ENCODE measurements around the gene TSPAN4. TPM values are rescaled to one million over a fixed set of nuclear protein-coding genes. Genes with fewer than 3 reads are reported as not detected.
A peak's percentile ranks its signal among the peaks of the same experiment; 100 is the strongest.

The TSPAN4 gene
- total RNA-seq, 1 donor from 2014 or later: 40.5 TPM

DNA sequence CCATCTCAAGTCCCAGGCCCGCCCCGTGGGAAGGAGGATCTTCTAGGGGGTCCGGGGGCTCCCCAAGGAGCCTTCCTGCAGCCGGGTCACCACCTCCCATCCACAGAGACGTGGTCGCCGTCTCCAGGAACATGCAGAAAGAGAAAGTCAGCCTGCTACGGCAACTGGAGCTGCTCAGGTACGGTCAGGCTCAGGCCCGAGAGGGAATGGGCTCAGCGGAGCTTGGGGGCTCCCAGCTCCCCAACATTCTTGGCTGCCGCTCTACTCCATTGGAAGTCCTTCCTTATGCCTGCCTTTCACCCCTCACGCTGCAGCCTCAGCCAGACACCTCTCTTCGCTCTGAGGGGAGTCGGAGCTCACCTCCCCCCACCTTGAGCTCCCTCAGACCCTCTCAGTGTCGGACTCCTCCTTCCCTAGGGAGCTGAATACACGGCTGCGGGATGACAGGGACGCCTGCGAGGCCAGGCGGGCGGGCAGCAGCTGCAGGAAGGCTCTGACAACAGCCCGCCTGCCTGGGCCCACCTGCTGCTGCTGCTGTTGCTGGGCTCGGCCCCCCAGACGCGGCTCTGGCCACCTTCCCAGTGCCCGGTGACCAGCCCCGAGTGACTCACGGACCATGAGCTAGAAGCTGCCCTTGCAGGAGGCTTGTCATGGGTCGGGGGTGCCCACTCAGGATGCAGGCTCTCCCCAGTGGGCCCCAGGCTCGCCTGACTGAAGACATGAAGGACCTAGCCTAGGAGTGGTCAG, 11.4 kb upstream of the TSPAN4 start:
- DNase-seq (no peak), ATAC-seq (no peak)
- intact Hi-C loops (cut with micrococcal nuclease): no loop called here

- no peak for DNase-seq
- intact Hi-C loops (cut with micrococcal nuclease): no loop called here
- ATAC-seq: no peak
Observed at GRCh38 chr11:831961-832528, 10.6 kb upstream of the TSPAN4 start.

DNA sequence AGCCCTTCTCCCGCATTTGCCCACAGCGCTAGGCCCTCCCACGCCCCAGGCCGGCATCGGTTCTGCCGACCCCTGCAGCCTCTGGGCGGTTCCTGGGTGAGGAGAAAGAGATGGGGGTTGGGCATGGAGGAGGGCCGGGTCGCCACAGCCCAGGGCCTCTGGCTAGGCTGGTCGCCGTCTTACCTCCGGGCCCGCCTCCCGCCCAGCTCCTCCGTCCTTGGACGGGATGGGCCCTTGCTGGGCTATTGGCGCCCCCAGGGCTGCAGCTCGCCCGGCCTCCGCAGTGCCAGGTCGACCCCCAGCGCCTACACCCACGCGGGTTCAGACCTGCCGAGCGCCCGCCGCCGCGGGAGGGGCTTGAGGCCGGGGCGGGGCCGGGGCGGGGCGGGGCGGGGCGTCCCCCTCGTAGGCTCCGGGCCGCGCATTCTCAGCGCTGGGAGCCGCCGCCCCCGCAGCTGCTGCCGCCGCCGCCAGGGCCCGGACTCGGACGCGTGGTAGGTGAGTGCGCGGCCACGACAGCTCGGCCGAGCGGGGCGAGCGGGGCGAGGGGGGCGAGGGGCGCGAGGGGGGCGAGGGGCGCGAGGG, 10.0 kb upstream of the TSPAN4 start, which contains the start of gene CD151:
Gene CD151, plus strand, starts transcription at position 424 of the 585 bp plus-strand sequence. CDS start 3,118 bp downstream, outside the sequence.
- DNase-seq (peak; percentile 75), ATAC-seq (peak; percentile 38)
- intact Hi-C loops (cut with micrococcal nuclease): no loop called here

DNA sequence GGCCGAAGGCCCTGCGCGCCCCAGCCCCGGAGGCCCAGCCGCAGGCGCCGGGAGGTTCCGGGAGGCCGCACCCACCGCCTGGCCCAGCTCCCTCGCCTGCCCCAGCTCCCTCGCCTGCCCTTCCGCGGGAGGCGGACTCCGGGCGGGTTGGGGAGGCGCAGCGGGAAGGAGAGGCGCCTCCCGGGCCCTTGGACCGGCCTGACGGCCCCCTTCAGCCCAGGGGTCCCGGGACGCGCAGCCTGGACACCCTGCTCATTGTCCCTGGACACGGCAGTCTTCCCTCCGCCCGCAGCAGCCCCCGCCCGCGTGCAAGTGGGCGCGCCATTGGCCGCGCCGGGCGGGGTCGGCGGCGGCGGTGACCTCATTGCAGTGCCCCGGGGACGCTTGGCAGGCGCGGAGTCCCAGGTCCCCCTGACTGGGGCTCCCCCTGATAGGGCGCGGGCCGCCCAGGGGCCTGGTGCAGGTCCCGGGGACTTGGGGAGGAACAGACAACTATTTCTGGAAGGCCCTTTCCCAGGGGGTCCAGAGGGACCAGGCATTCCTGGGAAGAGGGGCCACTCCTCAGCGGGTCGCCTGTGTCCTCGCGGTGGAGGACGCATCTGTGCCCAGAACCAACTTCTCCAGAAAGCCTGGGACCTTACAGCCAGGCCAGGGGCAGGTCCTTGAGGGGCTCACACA, 9.4 kb upstream of the TSPAN4 start:
- peak; percentile 81 for DNase-seq
- intact Hi-C loops (cut with micrococcal nuclease): no loop called here
- peak; percentile 21 for ATAC-seq

DNA sequence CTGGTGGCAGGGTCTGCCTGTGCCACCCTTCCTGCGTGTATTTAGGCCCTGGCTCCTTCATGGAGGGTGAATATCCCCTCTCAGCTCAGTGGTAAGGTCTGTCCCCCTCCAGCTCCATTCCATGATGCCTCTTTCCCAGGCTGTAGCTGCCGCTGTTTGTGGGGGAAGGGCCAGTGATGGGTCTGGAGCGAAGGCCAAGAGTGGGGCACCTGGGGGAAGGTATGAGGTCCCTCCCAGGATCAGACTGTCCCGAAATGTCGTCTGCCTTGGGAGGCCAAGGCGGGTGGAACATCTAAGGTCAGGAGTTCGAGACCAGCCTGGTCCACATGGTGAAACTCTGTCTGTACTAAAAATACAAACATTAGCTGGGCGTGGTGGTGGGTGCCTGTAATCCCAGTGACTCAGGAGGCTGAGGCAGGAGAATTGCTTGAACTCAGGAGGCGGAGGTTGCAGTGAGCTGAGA, 8.8 kb upstream of the TSPAN4 start:
- intact Hi-C loops (cut with micrococcal nuclease): no loop called here
- ATAC-seq (no peak), DNase-seq (no peak)

DNA sequence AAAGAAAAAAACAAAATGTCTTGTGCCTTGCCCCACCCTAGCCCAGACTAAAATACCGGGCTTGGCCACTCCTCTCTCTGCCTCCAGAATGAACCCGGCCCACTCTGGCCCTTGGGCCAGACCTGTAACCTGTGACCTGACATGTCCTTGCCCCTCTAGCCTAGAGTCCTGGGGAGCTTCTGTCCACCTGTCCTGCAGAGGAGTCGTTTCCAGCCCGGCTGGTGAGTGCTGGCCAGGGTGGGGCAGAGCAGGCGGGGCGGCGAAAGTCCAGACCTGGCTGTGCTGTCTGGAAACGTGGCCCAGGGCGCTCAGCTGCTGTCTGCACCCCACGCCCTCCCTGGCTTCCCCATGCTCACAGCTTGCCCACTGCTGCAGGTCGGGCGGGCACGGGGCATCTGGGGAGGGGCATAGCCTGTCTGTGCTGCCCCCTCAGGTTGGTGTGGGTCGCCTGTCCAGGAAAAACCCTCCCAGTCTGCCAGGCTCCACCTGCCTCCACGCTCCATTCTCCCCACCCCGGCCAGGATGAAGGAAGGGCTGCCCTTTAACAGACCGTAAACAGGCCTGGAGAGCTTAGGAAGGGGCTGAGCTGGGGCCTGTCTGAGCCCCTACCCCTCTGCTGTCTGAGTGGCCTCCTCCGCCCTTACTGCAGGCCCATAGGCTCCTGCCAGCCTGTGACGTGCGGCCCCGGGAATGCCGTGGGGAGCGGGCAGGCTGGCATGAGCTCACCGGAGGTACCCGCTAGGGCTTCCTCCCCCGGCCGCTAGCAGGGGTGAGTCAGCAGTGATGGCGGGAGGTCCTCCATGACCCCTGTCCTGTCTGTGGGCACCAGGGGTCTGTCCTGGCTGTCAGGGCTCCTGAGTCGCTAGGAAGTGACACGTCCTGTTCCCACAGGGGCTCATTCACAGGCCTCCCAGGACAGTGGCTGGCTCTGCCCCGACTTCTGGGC, 8.0 kb upstream of the TSPAN4 start:
- DNase-seq: peak; percentile 89
- intact Hi-C loops (cut with micrococcal nuclease): no loop called here
- ATAC-seq: peak; percentile 62

DNA sequence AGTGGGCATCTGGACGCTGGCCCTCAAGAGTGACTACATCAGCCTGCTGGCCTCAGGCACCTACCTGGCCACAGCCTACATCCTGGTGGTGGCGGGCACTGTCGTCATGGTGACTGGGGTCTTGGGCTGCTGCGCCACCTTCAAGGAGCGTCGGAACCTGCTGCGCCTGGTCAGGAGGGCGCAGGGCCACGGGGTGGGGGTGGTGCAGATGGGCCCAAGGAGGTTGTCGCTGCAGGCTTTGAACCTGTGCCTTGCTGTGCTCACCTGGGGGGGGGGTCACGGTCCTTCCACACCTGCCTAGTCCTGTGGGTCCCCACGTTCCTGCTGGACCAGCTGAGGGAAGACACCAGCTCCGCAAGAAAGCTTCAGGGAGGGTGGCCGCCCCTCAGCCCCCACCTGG, 6.4 kb upstream of the TSPAN4 start:
- no peak for DNase-seq
- ATAC-seq: no peak
- intact Hi-C loops (cut with micrococcal nuclease): no loop called here

- DNase-seq: no peak
- intact Hi-C loops (cut with micrococcal nuclease): no loop called here
- ATAC-seq: no peak
Observed at GRCh38 chr11:836700-837099, 6.0 kb upstream of the TSPAN4 start.

DNA sequence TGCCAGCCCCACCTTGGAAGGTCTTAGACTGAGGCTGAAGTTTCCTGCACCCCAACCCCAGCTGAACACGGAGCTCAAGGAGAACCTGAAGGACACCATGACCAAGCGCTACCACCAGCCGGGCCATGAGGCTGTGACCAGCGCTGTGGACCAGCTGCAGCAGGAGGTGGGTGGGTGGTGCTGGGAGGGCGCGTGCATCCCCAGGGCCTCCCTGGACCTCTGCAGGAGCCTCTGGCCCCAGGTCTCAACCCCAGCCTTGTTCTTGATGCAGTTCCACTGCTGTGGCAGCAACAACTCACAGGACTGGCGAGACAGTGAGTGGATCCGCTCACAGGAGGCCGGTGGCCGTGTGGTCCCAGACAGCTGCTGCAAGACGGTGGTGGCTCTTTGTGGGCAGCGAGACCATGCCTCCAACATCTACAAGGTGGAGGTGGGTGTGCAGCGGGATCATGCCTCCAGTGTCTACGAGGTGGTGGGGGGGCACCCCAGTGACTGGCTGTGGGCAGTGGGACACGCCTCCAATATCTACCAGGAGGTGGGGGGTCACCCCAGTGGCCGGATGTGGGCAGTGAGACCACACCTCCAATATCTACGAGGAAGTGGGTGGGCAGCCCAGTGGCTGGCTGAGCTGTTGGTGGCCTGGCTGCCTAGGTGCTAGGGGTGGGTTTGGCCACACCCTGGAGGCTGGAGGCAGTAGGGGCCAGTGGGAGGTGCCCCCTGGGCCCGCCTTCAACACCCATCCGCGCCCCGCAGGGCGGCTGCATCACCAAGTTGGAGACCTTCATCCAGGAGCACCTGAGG, 5.3 kb upstream of the TSPAN4 start:
- DNase-seq (no peak), ATAC-seq (no peak)
- intact Hi-C loops (cut with micrococcal nuclease): no loop called here

DNA sequence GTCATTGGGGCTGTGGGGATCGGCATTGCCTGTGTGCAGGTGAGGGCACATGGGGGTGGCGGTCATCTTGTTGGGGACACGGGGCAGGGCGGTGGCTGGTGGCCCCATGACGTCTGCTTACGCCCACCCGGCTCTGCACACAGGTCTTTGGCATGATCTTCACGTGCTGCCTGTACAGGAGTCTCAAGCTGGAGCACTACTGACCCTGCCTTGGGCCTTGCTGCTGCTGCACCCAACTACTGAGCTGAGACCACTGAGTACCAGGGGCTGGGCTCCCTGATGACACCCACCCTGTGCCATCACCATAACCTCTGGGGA, 4.7 kb upstream of the TSPAN4 start:
- DNase-seq (no peak), ATAC-seq (no peak)
- intact Hi-C loops (cut with micrococcal nuclease): no loop called here

DNA sequence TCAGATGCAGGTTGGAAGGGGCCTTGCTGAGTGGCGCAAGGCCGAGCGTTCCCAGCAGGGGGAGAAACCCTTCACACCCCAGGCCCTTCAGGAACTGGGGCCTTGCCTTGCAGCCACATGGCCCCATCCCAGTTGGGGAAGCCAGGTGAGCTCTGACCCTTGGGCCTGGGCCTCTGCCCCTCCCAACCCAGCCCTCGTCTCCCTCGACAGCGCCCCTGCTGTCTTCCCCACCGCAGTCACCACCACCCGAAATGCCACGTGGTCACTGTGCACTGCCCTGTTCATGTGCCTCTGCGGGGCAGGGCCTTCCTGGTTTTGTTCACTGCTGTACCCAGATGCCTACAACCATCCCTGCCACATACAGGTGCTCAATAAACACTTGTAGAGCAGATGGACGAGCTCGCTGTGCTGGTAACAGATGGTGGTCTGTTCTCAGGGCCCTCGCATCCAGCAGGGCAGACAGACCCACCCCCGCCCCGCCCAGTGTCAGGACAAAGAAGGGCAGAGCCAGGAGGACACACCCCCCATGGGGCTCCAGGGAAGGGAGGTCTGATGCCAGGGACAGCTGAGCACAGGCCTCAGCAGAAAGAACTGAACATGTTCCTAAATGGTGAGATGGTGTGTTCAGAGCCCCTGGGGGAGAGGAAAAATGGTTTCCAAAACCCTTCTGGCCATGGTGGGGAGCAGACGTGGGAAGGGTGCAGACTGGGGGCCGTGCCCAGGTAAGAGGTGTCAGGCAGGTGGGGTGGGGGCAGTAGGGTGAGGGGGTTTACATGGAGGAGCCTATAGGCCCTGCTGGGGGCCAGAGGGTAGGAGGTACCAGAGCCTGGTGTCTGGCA, 4.0 kb upstream of the TSPAN4 start:
- ATAC-seq (no peak), DNase-seq (no peak)
- intact Hi-C loops (cut with micrococcal nuclease): no loop called here

DNA sequence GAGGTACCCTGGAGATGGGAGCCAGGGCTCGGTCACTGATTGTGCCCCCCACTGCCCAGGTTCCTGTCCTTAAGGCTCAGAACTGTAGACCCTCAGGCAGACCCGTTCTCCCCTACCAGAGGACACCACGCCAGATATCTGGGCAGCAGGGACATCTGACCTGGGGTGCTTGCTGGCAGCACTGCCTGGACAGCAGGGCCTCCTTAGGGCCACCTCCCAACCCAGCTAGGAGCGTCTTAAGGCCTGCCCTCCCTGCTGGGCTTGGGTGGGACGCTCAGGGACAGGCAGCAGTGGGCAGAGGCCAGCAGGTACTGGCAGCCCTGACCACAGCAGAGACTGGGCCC, 3.4 kb upstream of the TSPAN4 start:
- ATAC-seq (no peak), DNase-seq (no peak)
- intact Hi-C loops (cut with micrococcal nuclease): no loop called here

DNA sequence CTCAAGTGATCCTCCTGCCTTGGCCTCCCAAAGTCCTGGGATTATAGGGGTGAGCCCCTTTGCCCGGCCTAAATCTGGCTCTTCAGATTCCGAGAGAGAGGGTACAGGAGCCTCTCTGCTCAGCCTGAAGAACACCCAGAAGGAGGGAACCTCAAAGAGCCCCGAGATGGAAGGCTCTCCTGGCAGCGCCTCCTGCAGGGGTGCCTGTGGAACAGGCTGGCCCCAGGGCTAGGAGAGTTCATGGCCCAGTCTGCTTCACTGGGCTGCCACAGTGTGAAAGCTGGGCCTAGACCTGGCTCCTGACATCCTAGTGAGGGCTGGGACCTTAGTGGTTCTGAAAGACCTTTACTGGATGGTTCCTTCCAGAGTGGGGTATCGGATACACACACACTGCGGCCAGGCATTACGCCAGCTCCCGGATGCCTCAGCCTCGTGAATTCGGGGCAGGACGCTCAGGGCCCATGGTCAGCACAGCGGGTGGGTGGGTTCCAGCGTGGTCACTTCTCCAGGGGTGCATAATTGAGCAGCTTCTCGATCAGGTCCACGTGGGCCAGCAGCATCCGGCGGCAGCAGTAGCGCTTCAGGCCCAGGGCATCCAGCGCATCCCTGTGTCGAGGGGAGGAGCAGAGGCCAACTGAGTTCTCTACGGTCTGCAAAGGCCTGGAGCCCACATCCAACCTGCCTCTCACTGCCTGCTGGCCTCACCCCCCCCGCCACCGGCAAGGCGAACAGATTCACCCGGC, 2.6 kb upstream of the TSPAN4 start:
- intact Hi-C loops (cut with micrococcal nuclease): no loop called here
- DNase-seq: no peak
- no peak for ATAC-seq

GRCh38 chr11:841981-842369, 677 bp upstream of the TSPAN4 start:
- intact Hi-C loops (cut with micrococcal nuclease): no loop called here
- DNase-seq (no peak), ATAC-seq (peak; percentile 0)

DNA sequence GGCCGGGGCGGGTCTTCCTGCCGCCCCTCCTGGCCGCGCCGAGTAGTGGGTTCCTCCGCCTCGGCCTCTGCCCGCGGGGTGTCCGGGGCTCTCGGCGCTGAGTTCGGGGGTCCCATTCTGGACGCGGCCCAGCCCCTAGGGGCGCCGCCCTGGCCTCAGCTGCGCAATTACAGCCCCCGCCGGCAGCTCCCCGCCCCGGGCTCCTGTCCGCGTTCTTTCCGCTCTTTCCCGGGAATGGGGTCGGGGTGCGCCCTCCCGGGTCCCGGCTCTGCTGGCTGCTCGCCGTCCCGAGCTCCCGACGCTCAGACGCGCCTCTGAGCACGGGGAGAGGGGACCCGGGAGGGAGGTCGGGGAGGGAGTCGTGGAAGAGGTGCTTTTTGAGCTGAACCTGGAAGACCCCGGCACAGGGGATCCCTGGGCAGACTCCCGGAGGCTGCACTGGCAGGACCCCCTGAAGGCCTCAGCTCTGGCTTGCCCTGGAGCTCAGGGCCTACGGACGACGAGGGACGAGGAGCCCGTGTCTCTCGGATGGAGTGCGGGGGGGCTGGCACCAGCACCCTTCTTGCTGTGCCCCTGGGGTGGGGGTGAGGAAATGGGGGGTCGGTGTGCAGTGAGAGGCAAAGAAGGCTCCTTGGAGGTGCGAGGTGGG, 558 bp downstream of the TSPAN4 start:
- ATAC-seq (peak; percentile 0), DNase-seq (peak; percentile 56)
- intact Hi-C loops (cut with micrococcal nuclease): no loop called here

Measured in left ventricle myocardium superior (tissue), 1 donor.